ENCODE measurements around the gene AP2A2. TPM values are rescaled to one million over a fixed set of nuclear protein-coding genes. Genes with fewer than 3 reads are reported as not detected.

Gene AP2A2
- total and polyA plus RNA-seq, 2 of the 4 experiments (the other 2 are of a cell fraction) = 19.9 to 49.0 TPM

DNA sequence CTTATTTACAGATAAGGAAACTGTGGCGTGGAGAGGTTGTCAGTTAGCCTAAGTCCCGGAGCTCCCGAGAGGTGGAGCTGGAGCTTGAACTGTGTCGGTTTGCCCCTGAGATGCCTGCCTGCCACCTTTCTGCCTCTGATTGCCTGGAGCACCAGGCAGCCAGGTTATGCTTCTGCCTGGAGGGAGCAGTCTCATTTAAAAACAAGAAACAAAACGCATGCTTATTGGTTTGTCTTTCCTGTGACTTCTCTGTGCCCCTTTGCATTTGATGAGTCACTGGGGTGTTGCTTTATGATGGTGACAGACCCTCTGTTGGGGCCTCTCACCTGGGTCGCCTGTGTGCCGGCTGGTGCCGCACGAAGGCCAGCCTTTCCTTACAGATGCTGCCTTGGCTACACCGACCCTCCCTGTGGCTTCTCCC is 12.2 kb downstream of the AP2A2 start:
- H3K27ac ChIP-seq (ENCODE audit: insufficient read depth, low read length) = no peak overlapping the region
- WGBS, 2 experiments (ENCODE audit: extremely low coverage in 2 of 2, insufficient read length in 1 of 2) = no CpG with 5 or more reads among the region's 10 CpGs
- no peak overlapping the region for H3K18ac ChIP-seq (ENCODE audit: low read depth, low read length)
- no peak overlapping the region for H2AK5ac ChIP-seq (ENCODE audit: low read depth, low read length)
- H2BK120ac ChIP-seq (ENCODE audit: low read depth, low read length) = no peak overlapping the region
- H3K23ac ChIP-seq (ENCODE audit: low read depth, low read length) = no peak overlapping the region
- no peak overlapping the region for H4K5ac ChIP-seq (ENCODE audit: low read depth, low read length)
- H2BK5ac ChIP-seq (ENCODE audit: low read depth, low read length, poor library complexity, severe bottlenecking) = no peak overlapping the region
- H3K4me2 ChIP-seq (ENCODE audit: low read depth, low read length) = no peak overlapping the region
- H2AFZ ChIP-seq (replicated peaks; ENCODE audit: low read length, poor library complexity) = no peak overlapping the region
- in situ Hi-C loops (cut with MboI; ENCODE audit: low sequenced_read_pairs) = no loop called here
- peaks cover 20 to 62% of the 10 kb centered on the region in 2 experiments for H3K79me1 ChIP-seq (ENCODE audit: low read depth in 1 of 2, low read length in 2 of 2)
- H3K4me3 ChIP-seq (ENCODE audit: insufficient read depth, low read depth, low read length) = no peak overlapping the region
- H2BK20ac ChIP-seq (ENCODE audit: low read depth, low read length) = no peak overlapping the region
- TF ChIP-seq CTCF (conservative IDR thresholded peaks at IDR 0.05; ENCODE audit: low read depth, low read length) (no peak), RCOR1 (IDR thresholded peaks at IDR 0.05; ENCODE audit: insufficient replicate concordance, low read length) (no peak), NFE2L2 (IDR thresholded peaks at IDR 0.05; ENCODE audit: low read depth, low read length) (no peak), MXI1 (IDR thresholded peaks at IDR 0.05; ENCODE audit: borderline replicate concordance, low read depth, low read length) (no peak), RFX5 (IDR thresholded peaks at IDR 0.05; ENCODE audit: low read depth, low read length) (no peak)
- no peaks in the 10 kb centered on the region for H3K36me3 ChIP-seq (ENCODE audit: control insufficient read depth, insufficient read depth, low read length)
- ChIA-PET POLR2A (ENCODE audit: unreplicated experiment) (no interaction called here), CTCF (interaction anchor here (0.6 kb wide), 1 partner anchor 154 kb away, joined by 4 read pairs; no protein-coding TSS in a partner anchor)
- no TSS peak for BruUV-seq (replicated peaks)
- H3K9me1 ChIP-seq (ENCODE audit: insufficient read depth, low read length) = peaks cover 8% of the 10 kb centered on the region
- dilution Hi-C loops (cut with HindIII; ENCODE audit: low sequenced_read_pairs, unreplicated experiment) = no loop called here
- H2BK15ac ChIP-seq (ENCODE audit: low read depth, low read length) = no peak overlapping the region
- no peak overlapping the region for H3K56ac ChIP-seq (ENCODE audit: extremely low read depth, insufficient read depth, low read length)
- no peak overlapping the region for H3K9ac ChIP-seq (ENCODE audit: low read depth, low read length)
- H3K14ac ChIP-seq (replicated peaks; ENCODE audit: low read depth, low read length) = no peak overlapping the region
- intact Hi-C loops (cut with micrococcal nuclease) = no loop called here
- H2AK9ac ChIP-seq (replicated peaks; ENCODE audit: low read depth, low read length, poor library complexity) = no peak overlapping the region
- H3K4me1 ChIP-seq (ENCODE audit: control insufficient read depth, insufficient read depth, low read length) = peaks cover 9% of the 10 kb centered on the region
- no peaks in the 10 kb centered on the region for H3K9me3 ChIP-seq (ENCODE audit: control insufficient read depth, insufficient read depth, low read length)
- no peak overlapping the region for H4K91ac ChIP-seq (ENCODE audit: insufficient read depth, low read depth, low read length)
- peaks cover 56% of the 10 kb centered on the region for H4K20me1 ChIP-seq (ENCODE audit: insufficient read depth, low read length)
- ATAC-seq (ENCODE audit: low read depth) (no peak), DNase-seq (no peak)
- no peak overlapping the region for H4K8ac ChIP-seq (ENCODE audit: low read depth in 2 of 2, low read length in 2 of 2)
- H3K4ac ChIP-seq (ENCODE audit: low read depth, low read length) = no peak overlapping the region
- H3K27me3 ChIP-seq (ENCODE audit: control insufficient read depth, insufficient read depth, low read length) = no peaks in the 10 kb centered on the region

Measured in IMR-90 (cell line).